Measurements from ENCODE around the gene CRYGS.
"Not testable (repeated sequence)": the region's sequence is repeated elsewhere in the genome, so short reads cannot be mapped to it uniquely, and the experiment has no call there.

Gene CRYGS

DNA sequence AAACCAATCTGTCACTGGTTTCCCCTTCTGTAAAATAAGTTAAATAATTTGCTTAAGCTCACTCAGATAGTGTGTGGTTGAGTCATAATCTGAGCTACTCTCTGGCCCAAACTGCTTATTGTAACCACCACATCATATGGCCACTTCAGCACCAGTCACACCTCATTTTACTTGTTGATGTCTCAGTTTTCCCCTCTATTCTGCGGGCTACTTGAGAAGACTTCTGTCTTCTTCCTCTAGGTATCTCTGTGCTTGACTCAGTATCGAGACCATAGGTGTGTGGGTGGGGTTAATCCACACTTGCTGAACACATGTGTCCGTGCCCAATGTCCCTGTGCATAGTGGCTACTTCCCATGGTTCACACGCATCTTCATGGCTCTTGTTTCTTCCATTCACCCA, 32.9 kb downstream of the CRYGS start:
- H3K4me1 Mint-ChIP-seq = peaks cover 24% of the 10 kb centered on the region
- peak overlapping the region; percentile 60 for H3K27ac Mint-ChIP-seq (ENCODE audit: low read depth)
- no peak for DNase-seq (ENCODE audit: low spot score in 2 of 2)
- H3K4me3 Mint-ChIP-seq = no peak overlapping the region
- no peak for ATAC-seq (replicated peaks; ENCODE audit: extremely low read depth, poor library complexity, severe bottlenecking)
- H3K36me3 Mint-ChIP-seq (ENCODE audit: insufficient read depth) = peaks cover 3% of the 10 kb centered on the region
- H3K27me3 Mint-ChIP-seq = peaks cover 20% of the 10 kb centered on the region
- no peaks in the 10 kb centered on the region for H3K9me3 Mint-ChIP-seq

DNA sequence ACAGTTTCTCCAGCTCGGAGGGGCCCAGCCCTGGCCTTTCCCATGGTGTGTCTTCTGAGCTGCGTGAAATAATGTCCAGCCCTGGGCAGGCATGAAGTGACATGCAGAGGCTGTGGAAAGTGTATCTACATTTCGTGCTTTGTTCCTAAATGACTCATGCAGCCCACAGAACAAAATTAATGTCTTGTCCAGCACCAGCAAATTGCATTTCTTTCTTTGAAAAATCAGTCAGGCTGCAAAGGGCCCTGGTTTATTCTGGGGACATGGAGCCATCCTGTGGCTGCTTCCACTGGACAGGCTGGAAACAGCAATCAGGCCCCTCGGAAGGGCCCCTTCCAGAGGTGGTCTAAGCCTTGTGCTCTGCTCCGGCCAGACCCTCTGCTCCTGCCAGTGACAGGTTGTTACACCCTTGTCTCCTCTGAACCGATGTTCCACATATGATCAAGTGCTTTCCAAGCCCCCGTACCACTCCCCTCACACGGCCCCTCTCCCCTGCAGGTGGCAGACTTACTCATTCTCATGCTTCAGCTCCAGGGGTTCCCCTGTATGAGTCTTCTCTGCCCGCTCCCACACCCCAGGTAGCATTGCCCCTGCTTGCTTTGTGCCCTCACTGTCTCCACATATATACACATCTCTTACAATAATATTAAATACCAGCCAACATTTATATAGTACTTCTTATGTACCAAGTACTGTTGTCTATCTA, 33.7 kb downstream of the CRYGS start:
- Mint-ChIP-seq H3K27ac (ENCODE audit: low read depth) (peak overlapping the region; percentile 60), H3K9me3 (no peaks in the 10 kb centered on the region), H3K4me3 (no peak overlapping the region), H3K36me3 (ENCODE audit: insufficient read depth) (peaks cover 3% of the 10 kb centered on the region), H3K27me3 (peaks cover 27% of the 10 kb centered on the region), H3K4me1 (peaks cover 17% of the 10 kb centered on the region)
- no peak for DNase-seq (ENCODE audit: low spot score in 2 of 2)
- no peak for ATAC-seq (replicated peaks; ENCODE audit: extremely low read depth, poor library complexity, severe bottlenecking)

DNA sequence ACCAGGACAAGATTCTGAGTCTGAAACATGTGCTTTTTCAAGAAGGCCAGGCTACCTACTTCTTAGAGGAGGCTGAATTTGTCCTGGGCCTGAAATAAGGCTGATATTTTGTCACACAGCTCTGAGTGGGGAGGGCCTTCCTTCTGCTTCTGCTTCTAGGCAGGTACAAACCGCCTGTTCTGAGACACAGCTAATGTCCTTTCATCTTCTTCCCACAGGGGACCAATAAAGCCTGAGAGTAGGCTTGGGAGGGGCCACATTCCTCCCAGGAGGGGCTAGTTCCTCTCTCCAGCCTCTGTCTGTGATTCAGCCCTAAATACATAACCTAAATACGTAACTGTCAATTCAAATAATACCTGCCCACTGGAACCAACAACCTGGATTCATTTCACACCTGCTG, 34.8 kb downstream of the CRYGS start:
- ATAC-seq (replicated peaks; ENCODE audit: extremely low read depth, poor library complexity, severe bottlenecking) (no peak), DNase-seq (ENCODE audit: low spot score in 2 of 2) (no peak)
- Mint-ChIP-seq H3K9me3 (no peaks in the 10 kb centered on the region), H3K27ac (ENCODE audit: low read depth) (no peak overlapping the region), H3K4me3 (no peak overlapping the region), H3K4me1 (peaks cover 6% of the 10 kb centered on the region), H3K27me3 (peaks cover 35% of the 10 kb centered on the region), H3K36me3 (ENCODE audit: insufficient read depth) (peaks cover 3% of the 10 kb centered on the region)

DNA sequence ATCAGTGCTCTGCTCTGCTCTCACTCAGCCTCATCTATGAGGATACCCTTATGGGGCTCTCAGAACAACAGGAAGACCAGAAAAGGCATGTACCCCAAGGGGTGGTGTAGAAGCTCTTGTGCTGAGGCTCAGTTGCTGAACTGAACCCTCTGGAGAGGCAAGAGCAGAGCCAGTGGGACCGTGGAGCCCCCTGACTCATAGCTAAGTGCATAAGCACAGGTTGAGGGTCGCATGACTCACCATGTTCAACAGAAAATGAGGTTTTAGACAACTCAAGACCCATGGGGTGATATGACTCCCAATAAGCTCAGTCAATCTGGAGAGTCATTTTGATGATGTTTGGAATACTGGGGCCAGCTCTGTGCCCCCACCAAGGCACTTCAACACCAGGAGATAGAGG, 37.3 kb downstream of the CRYGS start:
- Mint-ChIP-seq H3K9me3 (no peaks in the 10 kb centered on the region), H3K36me3 (ENCODE audit: insufficient read depth) (peaks cover 2% of the 10 kb centered on the region), H3K4me3 (no peak overlapping the region), H3K27me3 (peaks cover 32% of the 10 kb centered on the region), H3K27ac (ENCODE audit: low read depth) (peak overlapping the region; percentile 5), H3K4me1 (peaks cover 14% of the 10 kb centered on the region)
- DNase-seq (ENCODE audit: low spot score in 2 of 2) = no peak
- no peak for ATAC-seq (replicated peaks; ENCODE audit: extremely low read depth, poor library complexity, severe bottlenecking)

DNA sequence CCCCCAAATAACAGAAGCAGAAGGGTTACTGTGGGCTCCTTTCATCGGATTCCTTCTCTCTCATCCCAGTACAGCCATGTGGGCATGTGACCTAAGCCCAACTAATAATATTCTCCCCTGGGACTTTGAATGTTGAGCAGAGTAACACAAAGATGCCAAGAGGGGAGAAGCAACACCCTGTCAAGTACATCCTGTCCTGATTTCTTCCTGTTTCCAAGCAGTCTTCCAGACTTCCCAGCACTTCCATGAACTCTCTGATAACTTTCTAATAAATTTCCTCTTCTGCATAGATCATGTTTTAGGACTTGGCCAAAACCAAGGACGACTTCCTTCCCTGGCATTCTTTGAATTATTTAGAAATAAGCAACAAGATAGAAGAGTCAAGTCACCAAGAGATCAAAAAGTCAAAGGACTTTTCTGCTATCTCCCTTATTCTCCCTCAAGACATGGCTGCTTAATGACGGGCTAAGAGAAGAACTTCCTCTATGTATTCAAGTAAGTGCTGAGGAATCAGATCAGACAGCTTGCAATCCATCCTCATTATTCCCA, 37.9 kb downstream of the CRYGS start:
- Mint-ChIP-seq H3K4me3 (no peak overlapping the region), H3K27me3 (peaks cover 26% of the 10 kb centered on the region), H3K9me3 (no peaks in the 10 kb centered on the region), H3K27ac (ENCODE audit: low read depth) (no peak overlapping the region), H3K36me3 (ENCODE audit: insufficient read depth) (peaks cover 2% of the 10 kb centered on the region), H3K4me1 (peaks cover 10% of the 10 kb centered on the region)
- ATAC-seq (replicated peaks; ENCODE audit: extremely low read depth, poor library complexity, severe bottlenecking) (no peak), DNase-seq (ENCODE audit: low spot score in 2 of 2) (no peak)

DNA sequence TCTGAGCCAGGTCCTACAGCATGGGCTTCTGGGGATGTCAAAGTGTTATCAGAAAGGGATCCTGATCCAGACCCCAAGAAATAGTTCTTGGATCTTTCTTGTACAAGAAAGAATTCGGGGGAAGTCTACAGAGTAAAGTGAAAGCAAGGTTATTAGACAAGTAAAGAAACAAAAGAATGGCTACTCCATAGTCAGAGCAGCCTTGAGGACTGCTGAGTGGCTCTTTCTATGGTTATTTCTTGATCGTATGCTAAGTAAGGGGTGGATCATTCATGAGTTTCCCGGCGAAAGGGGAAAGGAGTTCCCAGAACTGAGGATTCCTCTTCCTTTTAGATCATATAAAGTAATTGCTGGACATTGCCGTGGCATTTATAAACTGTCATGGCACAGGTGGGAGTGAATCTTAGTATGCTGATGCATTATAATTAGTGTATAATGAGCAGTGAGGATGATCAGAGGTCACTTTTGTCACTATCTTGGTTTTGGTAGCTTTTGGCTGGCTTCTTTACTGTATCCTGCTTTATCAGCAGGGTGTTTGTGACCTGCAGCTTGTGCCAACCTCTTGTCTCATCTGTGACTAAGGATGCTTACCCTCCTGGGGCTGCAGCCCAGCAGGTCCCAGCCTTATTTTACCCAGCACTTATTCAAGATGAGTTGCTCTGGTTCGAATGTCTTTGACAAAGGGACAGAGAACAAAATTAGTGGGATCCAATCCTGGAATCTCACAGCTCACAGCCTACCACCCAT, 41.0 kb downstream of the CRYGS start:
- H3K27ac Mint-ChIP-seq (ENCODE audit: low read depth) = no peak overlapping the region

DNA sequence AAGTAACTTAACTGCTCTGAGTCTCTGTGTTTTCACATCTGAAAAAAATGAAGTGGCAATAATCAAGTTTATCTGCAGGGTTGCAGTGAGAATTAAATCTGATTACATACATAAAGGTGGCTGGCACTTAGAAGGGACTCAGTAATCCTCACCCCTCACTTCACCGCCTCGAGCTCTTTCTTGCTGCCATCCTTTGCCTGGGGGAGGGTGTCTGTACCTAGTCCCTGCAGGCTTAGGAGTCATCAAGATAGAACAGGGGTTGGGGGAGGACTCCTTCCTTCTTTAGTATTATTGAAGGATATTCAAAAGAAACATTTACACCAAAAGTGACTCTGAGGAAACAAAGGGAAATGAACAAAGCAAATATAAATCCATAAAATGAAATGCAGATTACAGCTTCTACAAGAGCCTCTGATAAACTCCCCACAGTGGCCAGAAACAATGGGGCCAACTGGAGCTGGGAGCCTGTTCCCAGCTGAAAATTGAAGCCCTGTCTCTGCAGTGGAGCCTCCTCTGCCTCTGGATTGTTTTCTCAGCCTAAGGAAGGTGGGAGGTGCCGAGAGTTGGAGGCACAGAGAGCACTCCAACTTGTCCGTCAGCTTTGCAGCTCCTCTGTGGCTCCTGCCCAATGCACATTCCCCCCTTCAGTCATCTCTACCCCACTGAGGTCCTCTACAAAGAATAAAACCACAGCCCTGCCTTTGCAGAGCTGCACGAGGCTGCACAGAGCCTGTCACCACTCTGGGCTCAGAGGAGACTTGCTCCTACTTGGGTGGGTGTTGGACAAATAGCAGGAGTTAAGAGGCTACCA, 41.8 kb downstream of the CRYGS start:
- peaks cover 10% of the 10 kb centered on the region for H3K4me1 Mint-ChIP-seq
- peaks cover 2% of the 10 kb centered on the region for H3K36me3 Mint-ChIP-seq (ENCODE audit: insufficient read depth)
- DNase-seq (ENCODE audit: low spot score in 2 of 2) (no peak), ATAC-seq (replicated peaks; ENCODE audit: extremely low read depth, poor library complexity, severe bottlenecking) (peak; percentile 14)
- H3K27me3 Mint-ChIP-seq = peaks cover 24% of the 10 kb centered on the region
- no peak overlapping the region for H3K27ac Mint-ChIP-seq (ENCODE audit: low read depth)
- peaks cover 4% of the 10 kb centered on the region for H3K9me3 Mint-ChIP-seq
- H3K4me3 Mint-ChIP-seq = peak overlapping the region; percentile 12

More for the DNA sequence above, 41.0 kb downstream of the CRYGS start:
- Mint-ChIP-seq H3K4me1 (peaks cover 10% of the 10 kb centered on the region), H3K36me3 (ENCODE audit: insufficient read depth) (peaks cover 2% of the 10 kb centered on the region), H3K27me3 (peaks cover 24% of the 10 kb centered on the region), H3K9me3 (peaks cover 3% of the 10 kb centered on the region), H3K4me3 (peak overlapping the region; percentile 12)
- ATAC-seq (replicated peaks; ENCODE audit: extremely low read depth, poor library complexity, severe bottlenecking) = peak; percentile 19
- no peak for DNase-seq (ENCODE audit: low spot score in 2 of 2)

DNA sequence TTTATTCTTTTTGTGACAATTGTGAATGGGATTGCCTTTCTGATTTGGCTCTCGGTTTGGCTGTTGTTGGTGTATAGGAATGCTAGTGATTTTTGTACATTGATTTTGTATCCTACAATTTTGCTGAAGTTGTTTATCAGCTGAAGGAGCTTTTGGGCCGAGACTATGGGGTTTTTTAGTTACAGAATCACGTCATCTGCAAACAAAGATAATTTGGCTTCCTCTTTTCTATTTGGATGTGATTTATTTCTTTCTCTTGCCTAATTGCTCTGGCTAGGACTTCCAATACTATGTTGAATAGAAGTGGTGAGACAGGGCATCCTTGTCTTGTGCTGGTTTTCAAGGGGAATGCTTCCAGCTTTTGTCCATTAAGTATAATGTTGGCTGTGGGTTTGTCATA, 44.2 kb downstream of the CRYGS start:
- H3K27me3 Mint-ChIP-seq; DNase-seq (ENCODE audit: low spot score in 2 of 2); ATAC-seq (replicated peaks; ENCODE audit: extremely low read depth, poor library complexity, severe bottlenecking); H3K36me3 Mint-ChIP-seq (ENCODE audit: insufficient read depth); H3K4me1 Mint-ChIP-seq; H3K27ac Mint-ChIP-seq (ENCODE audit: low read depth); H3K9me3 Mint-ChIP-seq; H3K4me3 Mint-ChIP-seq: not testable (repeated sequence)

DNA sequence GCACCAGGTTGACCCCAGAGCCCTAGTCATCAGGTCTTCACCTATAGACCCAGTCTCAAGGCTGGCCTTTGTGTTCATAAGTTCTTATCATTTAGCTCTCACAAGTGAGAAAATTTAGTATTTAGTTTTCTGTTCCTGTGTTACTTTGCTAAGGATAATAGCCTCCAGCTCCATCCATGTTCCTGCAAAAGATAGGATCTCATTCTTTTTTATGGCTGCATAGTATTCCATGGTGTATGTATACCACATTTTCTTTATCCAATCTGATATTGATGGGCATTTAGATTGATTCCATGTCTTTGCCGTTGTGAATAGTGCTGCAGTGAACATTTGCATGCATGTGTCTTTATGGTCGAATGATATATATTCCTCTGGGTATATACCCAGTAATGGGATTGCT, 46.2 kb downstream of the CRYGS start:
- H3K27me3 Mint-ChIP-seq; H3K36me3 Mint-ChIP-seq (ENCODE audit: insufficient read depth); H3K4me1 Mint-ChIP-seq; H3K4me3 Mint-ChIP-seq; DNase-seq (ENCODE audit: low spot score in 2 of 2); H3K27ac Mint-ChIP-seq (ENCODE audit: low read depth); ATAC-seq (replicated peaks; ENCODE audit: extremely low read depth, poor library complexity, severe bottlenecking); H3K9me3 Mint-ChIP-seq: not testable (repeated sequence)

DNA sequence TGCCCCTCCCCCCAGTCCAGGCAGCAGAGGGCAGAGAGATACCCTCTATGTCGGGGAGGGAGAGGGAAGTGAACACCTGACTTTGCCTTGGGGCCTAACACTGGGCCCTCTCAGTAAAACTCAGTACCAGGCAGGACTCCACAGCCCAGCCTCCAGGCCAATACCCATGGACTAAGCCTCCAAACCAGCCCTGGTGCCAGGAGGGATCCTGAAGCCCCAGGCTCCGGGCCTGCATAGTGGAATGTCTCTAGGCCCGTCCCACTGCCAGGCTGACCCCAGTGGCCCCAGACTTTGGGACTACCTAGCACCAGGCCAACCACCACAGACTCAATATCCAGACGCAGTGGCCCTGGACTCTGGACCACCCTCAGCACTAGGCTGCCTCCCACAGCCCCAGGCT, 46.6 kb downstream of the CRYGS start:
- peaks cover 4% of the 10 kb centered on the region for H3K9me3 Mint-ChIP-seq
- no peak for DNase-seq (ENCODE audit: low spot score in 2 of 2)
- H3K27me3 Mint-ChIP-seq = no peaks in the 10 kb centered on the region
- H3K36me3 Mint-ChIP-seq (ENCODE audit: insufficient read depth) = peaks cover 2% of the 10 kb centered on the region
- ATAC-seq (replicated peaks; ENCODE audit: extremely low read depth, poor library complexity, severe bottlenecking) = no peak
- no peak overlapping the region for H3K27ac Mint-ChIP-seq (ENCODE audit: low read depth)
- H3K4me3 Mint-ChIP-seq = no peak overlapping the region
- peaks cover 2% of the 10 kb centered on the region for H3K4me1 Mint-ChIP-seq

DNA sequence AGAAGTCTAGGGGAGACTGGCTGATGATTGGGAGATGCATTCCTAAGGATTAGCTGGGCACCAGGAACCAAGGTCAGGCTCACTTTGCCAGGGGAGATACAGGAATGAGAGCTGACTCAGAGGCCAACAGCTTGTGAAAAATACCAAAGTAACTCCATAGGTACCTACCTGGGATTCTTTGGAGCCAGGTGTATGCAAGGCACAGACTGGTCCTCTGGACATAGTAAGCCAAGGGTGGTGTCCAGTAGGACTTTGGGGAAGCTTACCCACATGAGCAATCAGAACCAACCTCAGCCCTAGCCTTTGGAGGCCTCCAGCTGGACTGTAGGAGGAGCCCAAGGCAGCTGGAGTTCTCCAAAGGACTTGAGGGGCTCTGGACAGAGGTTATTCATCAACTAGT, 47.5 kb downstream of the CRYGS start:
- no peak overlapping the region for H3K27ac Mint-ChIP-seq (ENCODE audit: low read depth)
- no peak overlapping the region for H3K4me3 Mint-ChIP-seq
- DNase-seq (ENCODE audit: low spot score in 2 of 2) (no peak), ATAC-seq (replicated peaks; ENCODE audit: extremely low read depth, poor library complexity, severe bottlenecking) (no peak)
- no peaks in the 10 kb centered on the region for H3K36me3 Mint-ChIP-seq (ENCODE audit: insufficient read depth)
- H3K27me3 Mint-ChIP-seq = no peaks in the 10 kb centered on the region
- peaks cover 4% of the 10 kb centered on the region for H3K9me3 Mint-ChIP-seq
- no peaks in the 10 kb centered on the region for H3K4me1 Mint-ChIP-seq

DNA sequence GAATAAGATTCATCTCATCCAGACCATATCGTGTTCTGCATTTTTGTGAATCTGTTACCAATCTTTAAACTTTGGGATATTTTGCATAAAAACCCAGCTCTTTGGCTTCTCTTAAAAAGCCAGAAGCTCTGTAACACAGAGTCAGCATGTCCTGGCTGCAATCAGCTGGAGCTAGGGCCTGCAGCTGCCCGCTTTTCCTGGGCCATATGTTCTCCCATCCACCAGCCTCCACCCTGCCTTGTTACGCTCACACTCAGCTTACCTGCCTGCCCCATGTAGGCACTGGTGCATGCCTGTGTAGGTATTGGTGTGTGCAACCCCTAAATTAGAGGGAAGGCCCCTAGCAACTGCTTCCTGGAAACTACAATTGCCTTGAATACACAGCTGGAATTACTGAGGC, 48.2 kb downstream of the CRYGS start:
- Mint-ChIP-seq H3K36me3 (ENCODE audit: insufficient read depth) (no peaks in the 10 kb centered on the region), H3K27me3 (no peaks in the 10 kb centered on the region), H3K27ac (ENCODE audit: low read depth) (no peak overlapping the region), H3K4me1 (no peaks in the 10 kb centered on the region), H3K9me3 (peaks cover 4% of the 10 kb centered on the region), H3K4me3 (no peak overlapping the region)
- ATAC-seq (replicated peaks; ENCODE audit: extremely low read depth, poor library complexity, severe bottlenecking) = no peak
- no peak for DNase-seq (ENCODE audit: low spot score in 2 of 2)

Data from central memory CD8-positive, alpha-beta T cell (primary cell).